Calu3 (cell line): Measurements from ENCODE around the gene GKN1. TPM values are rescaled to one million over a fixed set of nuclear protein-coding genes. Genes with fewer than 3 reads are reported as not detected.

Experiments
- BruUV-seq: library from RNA; stranded (reverse); fragments of 400-500 nt; replicated peaks from 2 replicates; lab custom pipeline; 2021; lab: Mats Ljungman, UMichigan
- CTCF ChIA-PET: fragments of 300-600 bp; sonication (Branson Sonifier 250); formaldehyde crosslinking; loops from one replicate; lab custom pipeline; 2022; ENCODE audit warnings: antibody characterized with exemption; lab: Charles Lee
- DNase-seq: peaks from one replicate; pipeline ENCODE4 v3.0.0; 2022
- H3K27ac Mint-ChIP-seq: one replicate; pipeline ENCODE4 v1.8.0; 2022; ENCODE audit warnings: mixed read lengths; ENCODE audit not compliant: unreplicated experiment
- H3K27me3 Mint-ChIP-seq: one replicate; pipeline ENCODE4 v1.8.0; 2022; ENCODE audit warnings: mixed read lengths; ENCODE audit not compliant: unreplicated experiment
- H3K36me3 Mint-ChIP-seq: one replicate; pipeline ENCODE4 v1.8.0; 2022; ENCODE audit warnings: mild to moderate bottlenecking, moderate library complexity, mixed read lengths; ENCODE audit not compliant: insufficient read depth, unreplicated experiment
- H3K4me1 Mint-ChIP-seq: one replicate; pipeline ENCODE4 v1.8.0; 2022; ENCODE audit warnings: mild to moderate bottlenecking, low read depth, mixed read lengths; ENCODE audit not compliant: unreplicated experiment
- H3K4me3 Mint-ChIP-seq: one replicate; pipeline ENCODE4 v1.8.0; 2022; ENCODE audit warnings: mild to moderate bottlenecking, low read depth, moderate library complexity, mixed read lengths; ENCODE audit not compliant: unreplicated experiment
- H3K9me3 Mint-ChIP-seq: one replicate; pipeline ENCODE4 v1.8.0; 2022; ENCODE audit warnings: low read depth, mixed read lengths; ENCODE audit not compliant: unreplicated experiment
- CTCF ChIP-seq: fragments of 200-600 bp; IDR thresholded peaks from one replicate; pipeline ENCODE4 v1.8.0; 2022; ENCODE audit warnings: antibody characterized with exemption; ENCODE audit not compliant: unreplicated experiment
- intact Hi-C: fragments of 100-400 bp; cut with micrococcal nuclease; formaldehyde crosslinking; loops from one replicate; pipeline ENCODE4 v1.10.0; 2022; ENCODE audit not compliant: unreplicated experiment
- total RNA-seq: library from RNA; stranded (reverse); gene quantifications from 2 replicates; pipeline ENCODE4 v1.2.3, GENCODE V29; 2022

The GKN1 gene
- total RNA-seq, 1 experiment from 2014 or later = not detected

GRCh38 chr2:69013840-69014821 lies 39.7 kb downstream of the GKN1 start:
- H3K4me3 Mint-ChIP-seq = peak overlapping the region; percentile 69
- no peak for DNase-seq
- H3K9me3 Mint-ChIP-seq = no peaks in the 10 kb centered on the region
- peaks cover 11% of the 10 kb centered on the region for H3K36me3 Mint-ChIP-seq
- BruUV-seq = no TSS peak
- peaks cover 10% of the 10 kb centered on the region for H3K4me1 Mint-ChIP-seq
- H3K27ac Mint-ChIP-seq = no peak overlapping the region
- no peak for TF ChIP-seq CTCF
- CTCF ChIA-PET = interaction anchor here (0.8 to 1.1 kb wide), 3 partner anchors 20 to 241 kb away, joined by 3 to 4 read pairs (median 3); no protein-coding TSS in a partner anchor
- peaks cover 86% of the 10 kb centered on the region for H3K27me3 Mint-ChIP-seq
- intact Hi-C loops = no loop called here

- CTCF ChIA-PET = no interaction called here
- no peak for DNase-seq
- no peak overlapping the region for H3K4me3 Mint-ChIP-seq
- H3K9me3 Mint-ChIP-seq = no peaks in the 10 kb centered on the region
- peaks cover 57% of the 10 kb centered on the region for H3K27me3 Mint-ChIP-seq
- peaks cover 10% of the 10 kb centered on the region for H3K4me1 Mint-ChIP-seq
- no peak overlapping the region for H3K27ac Mint-ChIP-seq
- TF ChIP-seq CTCF = no peak
- BruUV-seq = no TSS peak
- intact Hi-C loops = no loop called here
- peaks cover 11% of the 10 kb centered on the region for H3K36me3 Mint-ChIP-seq
Observed at GRCh38 chr2:69017080-69017479, 42.6 kb downstream of the GKN1 start.

GRCh38 chr2:69017835-69018234 lies 43.4 kb downstream of the GKN1 start:
- TF ChIP-seq CTCF = no peak
- no peak for DNase-seq
- no peak overlapping the region for H3K27ac Mint-ChIP-seq
- no TSS peak for BruUV-seq
- CTCF ChIA-PET = no interaction called here
- peaks cover 49% of the 10 kb centered on the region for H3K27me3 Mint-ChIP-seq
- H3K4me1 Mint-ChIP-seq = peaks cover 4% of the 10 kb centered on the region
- H3K4me3 Mint-ChIP-seq = no peak overlapping the region
- H3K9me3 Mint-ChIP-seq = no peaks in the 10 kb centered on the region
- intact Hi-C loops = no loop called here
- H3K36me3 Mint-ChIP-seq = peaks cover 7% of the 10 kb centered on the region

GRCh38 chr2:69018678-69019095 lies 44.3 kb downstream of the GKN1 start:
- H3K36me3 Mint-ChIP-seq = no peaks in the 10 kb centered on the region
- no TSS peak for BruUV-seq
- H3K4me1 Mint-ChIP-seq = no peaks in the 10 kb centered on the region
- H3K9me3 Mint-ChIP-seq = no peaks in the 10 kb centered on the region
- H3K4me3 Mint-ChIP-seq = no peak overlapping the region
- CTCF ChIA-PET = interaction anchor here (0.6 kb wide), 1 partner anchor 70 kb away, joined by 3 read pairs; no protein-coding TSS in a partner anchor
- TF ChIP-seq CTCF = no peak
- intact Hi-C loops = no loop called here
- DNase-seq = no peak
- no peak overlapping the region for H3K27ac Mint-ChIP-seq
- H3K27me3 Mint-ChIP-seq = peaks cover 41% of the 10 kb centered on the region
